ENCODE measurements around the gene ZNF431. TPM values are rescaled to one million over a fixed set of nuclear protein-coding genes. Genes with fewer than 3 reads are reported as not detected.
"Not testable (repeated sequence)": the region's sequence is repeated elsewhere in the genome, so short reads cannot be mapped to it uniquely, and the experiment has no call there.

The ZNF431 gene
- total RNA-seq, 2 donors from 2014 or later, result 23.3 to 33.3 TPM

DNA sequence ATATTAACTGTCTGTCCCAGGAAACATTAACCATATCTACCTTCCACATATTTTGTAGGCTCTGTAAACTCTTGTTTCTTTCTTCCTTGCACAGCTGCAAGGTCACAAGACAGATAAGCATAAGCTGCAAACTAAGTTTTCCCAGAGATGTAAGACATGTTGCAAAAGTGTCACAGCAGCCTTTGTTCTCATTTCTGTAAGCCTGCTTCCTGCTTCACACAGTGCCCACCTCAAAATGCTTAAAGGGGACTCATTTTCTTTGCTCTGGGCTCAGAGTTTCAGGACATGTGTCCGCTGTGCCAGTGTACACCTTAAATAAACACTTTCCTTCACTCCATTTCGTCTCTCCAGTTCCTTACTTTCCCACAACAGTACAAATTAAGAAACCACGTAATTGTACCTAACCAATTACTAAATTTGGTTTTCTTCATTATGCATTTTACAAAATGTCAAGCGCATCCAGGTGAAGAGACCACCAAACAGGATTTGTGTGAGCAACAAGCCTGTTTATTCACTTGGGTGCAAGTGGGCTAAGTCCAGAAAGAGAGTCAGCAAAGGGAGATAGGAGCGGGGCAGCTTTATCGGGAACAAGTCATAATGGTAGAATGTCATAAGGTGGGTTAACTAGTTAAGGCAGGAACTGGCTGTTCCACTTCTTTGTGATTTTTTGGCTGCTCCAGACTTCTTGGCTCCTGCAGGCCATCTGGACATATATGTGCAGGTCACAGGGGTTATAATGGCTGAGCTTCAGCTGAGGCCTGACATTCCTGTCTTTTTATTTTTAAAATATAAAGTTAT, 12.7 kb upstream of the ZNF431 start:
- Mint-ChIP-seq H3K4me3 (no peak overlapping the region), H3K27me3 (ENCODE audit: low read depth) (no peaks in the 10 kb centered on the region), H3K9me3 (peaks cover 7 to 8% of the 10 kb centered on the region in 2 donors), H3K4me1 (ENCODE audit: low read depth) (no peaks in the 10 kb centered on the region), H3K27ac (no peak overlapping the region), H3K36me3 (ENCODE audit: insufficient read depth in 2 of 2) (peaks cover 14% of the 10 kb centered on the region in 2 donors)
- no peak for ATAC-seq (replicated peaks in 1 of 2)
- DNase-seq, result no peak

DNA sequence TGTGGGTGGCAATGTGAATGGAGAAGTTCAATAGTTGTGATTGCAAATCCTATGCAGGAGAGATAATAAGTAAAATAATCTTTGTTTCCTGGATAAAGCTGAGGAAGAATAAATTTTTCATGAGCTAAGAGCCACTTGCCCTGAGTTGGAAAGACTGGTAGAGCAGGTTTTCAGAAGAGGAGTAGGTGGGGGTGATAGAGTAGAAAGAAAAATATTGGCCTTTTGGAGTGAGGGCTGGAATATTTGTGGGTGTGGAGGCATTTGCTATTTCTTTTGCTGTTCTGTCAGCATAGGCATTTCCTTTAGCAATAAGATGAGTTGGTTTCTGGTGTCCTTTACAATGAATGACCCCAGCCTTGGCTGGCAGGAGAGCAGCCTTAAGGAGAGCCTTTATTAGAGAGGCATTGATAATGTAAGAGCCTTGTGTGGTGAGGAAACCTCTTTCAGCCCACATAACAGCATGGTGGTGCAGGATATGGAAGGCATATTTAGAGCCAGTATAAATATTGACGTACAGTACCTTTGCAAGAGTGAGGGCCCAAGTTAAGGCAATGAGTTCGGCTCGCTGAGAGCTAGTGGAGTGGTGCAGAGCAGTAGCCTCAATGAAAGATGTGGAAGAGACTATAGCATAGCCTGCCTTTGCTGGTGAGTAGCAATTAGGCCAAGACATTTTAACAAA, 11.6 kb upstream of the ZNF431 start:
- no peak for ATAC-seq (replicated peaks in 1 of 2)
- H3K27ac Mint-ChIP-seq, result no peak overlapping the region
- no peak for DNase-seq
- H3K4me1 Mint-ChIP-seq (ENCODE audit: low read depth), result no peaks in the 10 kb centered on the region
- no peaks in the 10 kb centered on the region for H3K27me3 Mint-ChIP-seq (ENCODE audit: low read depth)
- peaks cover 13 to 14% of the 10 kb centered on the region in 2 donors for H3K36me3 Mint-ChIP-seq (ENCODE audit: insufficient read depth in 2 of 2)
- H3K4me3 Mint-ChIP-seq, result no peak overlapping the region
- H3K9me3 Mint-ChIP-seq, result peaks cover 7 to 11% of the 10 kb centered on the region in 2 donors

DNA sequence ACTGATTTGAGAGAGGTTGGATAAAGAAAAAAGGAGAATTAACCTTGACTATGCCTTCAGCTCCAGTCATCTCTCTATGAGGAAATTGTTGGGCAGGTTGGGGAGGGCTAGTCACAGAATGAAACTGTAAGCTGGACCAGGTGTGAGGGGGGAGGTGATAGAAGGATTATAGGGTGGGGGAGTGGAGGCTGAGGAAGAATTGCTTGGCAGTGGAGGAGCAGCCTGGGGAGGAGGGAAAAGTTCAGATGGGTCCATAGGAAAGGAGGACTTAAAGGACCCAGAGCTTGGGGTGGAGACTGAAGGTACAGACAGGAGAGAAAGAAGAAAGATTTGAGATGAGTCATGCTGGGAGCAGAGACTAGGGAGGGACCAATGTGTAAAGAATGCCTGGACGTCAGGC, 8.2 kb upstream of the ZNF431 start:
- H3K4me1 Mint-ChIP-seq (ENCODE audit: low read depth), result no peaks in the 10 kb centered on the region
- H3K27ac Mint-ChIP-seq, result no peak overlapping the region
- peaks cover 5 to 9% of the 10 kb centered on the region in 2 donors for H3K9me3 Mint-ChIP-seq
- H3K36me3 Mint-ChIP-seq (ENCODE audit: insufficient read depth in 2 of 2), result peaks cover 0 to 9% of the 10 kb centered on the region in 2 donors
- no peak for DNase-seq
- ATAC-seq (replicated peaks in 1 of 2), result no peak
- H3K27me3 Mint-ChIP-seq (ENCODE audit: low read depth), result no peaks in the 10 kb centered on the region
- H3K4me3 Mint-ChIP-seq, result no peak overlapping the region

DNA sequence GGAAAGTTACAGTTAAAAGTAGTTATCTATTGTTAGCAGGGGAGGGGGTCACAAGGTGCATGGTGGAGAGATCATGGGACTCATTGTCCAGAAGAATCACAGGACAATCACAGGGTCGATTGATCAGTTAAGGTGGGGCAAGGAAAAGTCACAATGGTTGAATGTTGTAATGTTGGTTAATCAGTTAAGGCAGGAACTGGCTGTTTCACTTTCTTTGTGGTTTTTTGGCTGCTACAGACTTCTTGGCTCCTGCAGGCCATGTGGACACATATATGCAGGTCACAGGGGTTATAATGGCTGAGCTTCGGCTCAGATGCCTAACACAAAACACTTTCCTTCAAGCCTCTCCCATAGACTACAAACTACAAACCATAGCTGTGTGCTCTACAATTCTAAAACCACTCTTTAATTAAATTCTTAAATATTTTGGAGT, 6.9 kb upstream of the ZNF431 start:
- Mint-ChIP-seq H3K27ac (no peak overlapping the region), H3K4me3 (no peak overlapping the region), H3K4me1 (ENCODE audit: low read depth) (no peaks in the 10 kb centered on the region), H3K9me3 (peaks cover 4 to 9% of the 10 kb centered on the region in 2 donors), H3K27me3 (ENCODE audit: low read depth) (no peaks in the 10 kb centered on the region), H3K36me3 (ENCODE audit: insufficient read depth in 2 of 2) (peaks cover 0 to 7% of the 10 kb centered on the region in 2 donors)
- ATAC-seq (replicated peaks in 1 of 2) (no peak), DNase-seq (no peak)

DNA sequence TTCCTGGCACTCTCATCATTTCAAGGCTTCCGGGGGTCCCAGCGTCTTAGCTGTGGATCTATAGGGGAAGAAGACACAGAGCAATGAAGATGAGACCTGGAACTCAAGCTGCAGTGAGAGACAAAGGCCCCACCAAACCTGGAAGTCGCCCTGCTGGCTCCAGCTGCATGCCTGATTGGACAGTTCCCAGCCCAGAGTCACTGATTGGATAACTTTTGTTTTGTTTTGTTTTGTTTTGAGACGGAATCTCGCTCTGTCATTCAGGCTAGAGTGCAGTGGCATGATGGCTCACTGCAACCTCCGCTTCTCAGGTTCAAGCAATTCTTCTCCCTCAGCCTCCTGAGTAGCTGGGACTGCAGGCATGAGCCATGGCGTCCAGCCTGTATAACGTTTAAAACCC, 6.4 kb upstream of the ZNF431 start:
- H3K9me3 Mint-ChIP-seq, result peaks cover 2 to 6% of the 10 kb centered on the region in 2 donors
- no peak for ATAC-seq (replicated peaks in 1 of 2)
- H3K36me3 Mint-ChIP-seq (ENCODE audit: insufficient read depth in 2 of 2), result peaks cover 0 to 2% of the 10 kb centered on the region in 2 donors
- no peaks in the 10 kb centered on the region for H3K27me3 Mint-ChIP-seq (ENCODE audit: low read depth)
- H3K4me3 Mint-ChIP-seq, result no peak overlapping the region
- no peaks in the 10 kb centered on the region for H3K4me1 Mint-ChIP-seq (ENCODE audit: low read depth)
- no peak overlapping the region for H3K27ac Mint-ChIP-seq
- DNase-seq, result no peak

DNA sequence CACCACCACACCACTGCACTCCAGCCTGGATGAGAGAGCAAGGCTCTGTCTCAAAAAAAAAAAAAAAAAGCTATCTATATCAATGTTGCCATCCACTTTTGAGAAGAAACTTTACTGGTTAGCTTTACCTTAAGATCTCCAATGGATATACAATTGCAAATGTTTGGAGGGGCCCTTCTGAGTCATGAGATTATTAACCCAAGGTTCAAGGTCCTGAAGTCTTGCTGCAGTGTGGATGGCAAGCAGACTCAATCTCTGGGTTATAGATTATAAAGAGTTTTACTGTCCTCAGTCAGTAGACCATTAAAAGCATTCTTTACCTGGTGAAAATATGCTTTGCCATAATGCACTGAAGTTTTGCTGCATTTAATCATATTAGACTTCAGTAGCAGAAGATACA, 3.7 kb upstream of the ZNF431 start:
- ATAC-seq (replicated peaks in 1 of 2) (no peak), DNase-seq (no peak)
- Mint-ChIP-seq H3K4me3 (no peak overlapping the region), H3K27me3 (ENCODE audit: low read depth) (no peaks in the 10 kb centered on the region), H3K9me3 (peaks cover 2 to 5% of the 10 kb centered on the region in 2 donors), H3K4me1 (ENCODE audit: low read depth) (peaks cover 14% of the 10 kb centered on the region), H3K36me3 (ENCODE audit: insufficient read depth in 2 of 2) (peaks cover under 1 to 3% of the 10 kb centered on the region in 2 donors), H3K27ac (no peak overlapping the region)

DNA sequence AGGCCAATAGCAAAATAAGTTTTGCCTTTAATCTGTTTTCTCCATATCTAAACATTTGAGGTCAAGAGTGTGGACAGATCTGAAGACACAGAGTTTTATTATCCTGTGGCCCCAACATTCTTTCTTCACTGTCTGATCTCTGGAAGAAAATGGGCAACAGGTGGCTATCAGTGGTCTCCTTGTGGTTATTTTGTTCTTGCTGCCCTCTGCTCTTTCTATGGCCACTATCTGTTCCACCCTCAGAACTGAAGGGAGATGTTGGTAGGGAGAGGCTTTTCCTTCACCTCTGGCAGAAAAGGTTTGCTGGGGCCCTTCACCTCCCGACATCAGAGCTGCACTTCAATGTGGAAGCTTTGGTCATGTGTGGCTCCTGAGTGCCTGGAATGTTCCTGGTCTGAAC, 834 bp upstream of the ZNF431 start:
- not testable (repeated sequence) for H3K27me3 Mint-ChIP-seq (ENCODE audit: low read depth); ATAC-seq (replicated peaks in 1 of 2); H3K9me3 Mint-ChIP-seq; H3K27ac Mint-ChIP-seq; DNase-seq; H3K4me3 Mint-ChIP-seq
- Mint-ChIP-seq H3K4me1 (ENCODE audit: low read depth) (peaks cover 33% of the 10 kb centered on the region), H3K36me3 (ENCODE audit: insufficient read depth in 2 of 2) (peaks cover 5 to 22% of the 10 kb centered on the region in 2 donors)

DNA sequence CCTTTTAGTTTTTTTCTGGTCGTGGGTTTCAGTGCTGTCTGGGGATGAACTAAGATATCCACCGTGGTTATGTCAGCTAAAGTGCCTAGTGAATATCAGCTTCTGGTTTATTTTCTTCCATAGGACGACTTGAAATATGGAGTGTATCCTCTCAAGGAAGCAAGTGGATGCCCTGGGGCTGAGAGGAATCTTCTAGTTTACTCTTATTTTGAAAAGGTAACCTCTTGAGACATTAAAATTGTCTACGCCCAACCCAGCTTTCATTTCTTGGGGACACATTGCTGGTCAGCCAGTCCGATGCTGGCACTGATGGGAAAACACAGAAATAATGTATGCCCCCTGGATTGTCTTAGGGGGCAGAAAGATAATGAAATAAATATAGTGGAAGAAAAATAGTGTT, 1.6 kb downstream of the ZNF431 start:
- peaks cover 14 to 39% of the 10 kb centered on the region in 2 donors for H3K36me3 Mint-ChIP-seq (ENCODE audit: insufficient read depth in 2 of 2)

DNA sequence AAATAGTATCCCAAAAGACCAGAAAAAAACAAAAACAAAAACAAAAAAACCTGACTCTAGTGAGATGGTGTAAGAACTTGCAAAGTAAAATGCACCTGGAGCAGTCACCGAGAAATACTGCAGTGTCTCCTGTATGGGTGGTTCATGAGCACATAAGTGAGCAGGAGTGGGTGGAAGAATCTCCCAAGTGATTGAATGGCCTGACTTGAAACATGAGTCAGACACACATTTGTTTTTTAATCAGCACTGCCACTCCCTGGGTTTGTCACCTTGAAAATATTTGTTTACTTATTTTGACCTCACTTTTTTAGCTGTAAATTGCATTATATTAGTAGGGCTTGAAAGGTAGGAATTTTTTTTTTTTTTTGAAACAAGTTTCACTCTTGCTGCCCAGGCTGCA, 2.0 kb downstream of the ZNF431 start:
- H3K4me1 Mint-ChIP-seq (ENCODE audit: low read depth), result peaks cover 33% of the 10 kb centered on the region
- no peaks in the 10 kb centered on the region for H3K27me3 Mint-ChIP-seq (ENCODE audit: low read depth)
- peak overlapping the region; percentile 64 for H3K27ac Mint-ChIP-seq
- ATAC-seq (replicated peaks in 1 of 2) (peak in 1 of 2 donors; percentile 25), DNase-seq (peak; percentile 4 to 17)
- peaks cover 15 to 43% of the 10 kb centered on the region in 2 donors for H3K36me3 Mint-ChIP-seq (ENCODE audit: insufficient read depth in 2 of 2)
- peaks cover 0 to 1% of the 10 kb centered on the region in 2 donors for H3K9me3 Mint-ChIP-seq
- peak overlapping the region; percentile 24 to 98 for H3K4me3 Mint-ChIP-seq

More for the DNA sequence above, 1.6 kb downstream of the ZNF431 start:
- H3K27me3 Mint-ChIP-seq (ENCODE audit: low read depth), result no peaks in the 10 kb centered on the region
- H3K27ac Mint-ChIP-seq, result peak overlapping the region; percentile 64
- H3K4me1 Mint-ChIP-seq (ENCODE audit: low read depth), result peaks cover 33% of the 10 kb centered on the region
- peak overlapping the region; percentile 96 to 98 for H3K4me3 Mint-ChIP-seq
- H3K9me3 Mint-ChIP-seq, result peaks cover 0 to 1% of the 10 kb centered on the region in 2 donors
- ATAC-seq (replicated peaks in 1 of 2) (no peak), DNase-seq (no peak)

DNA sequence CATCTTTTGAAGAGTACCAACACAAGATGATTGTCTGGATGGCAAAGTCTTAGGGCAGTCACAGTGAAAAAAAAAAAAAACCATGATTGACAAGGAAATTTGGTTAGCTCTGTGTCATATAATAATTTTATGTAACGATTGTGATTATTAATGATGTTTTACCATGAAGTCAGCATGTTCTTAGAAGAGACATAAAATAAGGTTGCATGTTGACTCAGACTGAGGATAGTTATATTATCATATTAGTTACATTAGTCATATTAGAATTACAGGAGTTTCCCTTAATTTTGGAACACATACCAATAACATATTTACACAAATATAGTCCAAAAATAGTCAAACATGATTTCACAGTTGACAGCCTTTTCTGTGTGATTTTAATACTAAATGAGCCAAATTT, 5.7 kb downstream of the ZNF431 start:
- no peak for ATAC-seq (replicated peaks in 1 of 2)

DNA sequence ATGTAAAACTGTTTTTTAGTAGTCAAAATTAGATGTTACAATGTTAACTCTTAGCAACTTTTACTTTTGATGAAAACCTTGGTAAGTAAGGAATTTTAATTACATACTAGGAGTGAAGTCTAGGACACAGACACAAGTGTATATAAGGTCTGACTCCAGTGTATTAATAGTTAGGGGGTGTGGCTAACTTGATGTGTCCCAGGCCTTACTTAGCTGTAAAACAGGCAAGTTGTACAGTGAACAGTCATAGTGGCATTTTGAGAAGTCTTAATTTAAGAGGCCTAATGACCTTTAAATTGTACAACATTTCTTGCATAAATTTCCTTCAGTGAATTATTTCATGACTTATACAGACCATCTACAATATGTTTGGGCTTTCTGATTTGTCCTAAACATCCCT, 6.8 kb downstream of the ZNF431 start:
- peaks cover 14% of the 10 kb centered on the region for H3K4me1 Mint-ChIP-seq (ENCODE audit: low read depth)
- no peak for DNase-seq
- ATAC-seq (replicated peaks in 1 of 2), result no peak
- H3K9me3 Mint-ChIP-seq, result peaks cover 0 to 2% of the 10 kb centered on the region in 2 donors
- H3K27ac Mint-ChIP-seq, result no peak overlapping the region
- H3K36me3 Mint-ChIP-seq (ENCODE audit: insufficient read depth in 2 of 2), result peaks cover 21 to 81% of the 10 kb centered on the region in 2 donors
- no peaks in the 10 kb centered on the region for H3K27me3 Mint-ChIP-seq (ENCODE audit: low read depth)
- H3K4me3 Mint-ChIP-seq, result no peak overlapping the region

More for the DNA sequence above, 5.7 kb downstream of the ZNF431 start:
- Mint-ChIP-seq H3K27me3 (ENCODE audit: low read depth) (no peaks in the 10 kb centered on the region), H3K36me3 (ENCODE audit: insufficient read depth in 2 of 2) (peaks cover 21 to 77% of the 10 kb centered on the region in 2 donors), H3K9me3 (peaks cover 0 to 2% of the 10 kb centered on the region in 2 donors), H3K4me3 (no peak overlapping the region), H3K4me1 (ENCODE audit: low read depth) (peaks cover 25% of the 10 kb centered on the region), H3K27ac (no peak overlapping the region)
- DNase-seq, result no peak

DNA sequence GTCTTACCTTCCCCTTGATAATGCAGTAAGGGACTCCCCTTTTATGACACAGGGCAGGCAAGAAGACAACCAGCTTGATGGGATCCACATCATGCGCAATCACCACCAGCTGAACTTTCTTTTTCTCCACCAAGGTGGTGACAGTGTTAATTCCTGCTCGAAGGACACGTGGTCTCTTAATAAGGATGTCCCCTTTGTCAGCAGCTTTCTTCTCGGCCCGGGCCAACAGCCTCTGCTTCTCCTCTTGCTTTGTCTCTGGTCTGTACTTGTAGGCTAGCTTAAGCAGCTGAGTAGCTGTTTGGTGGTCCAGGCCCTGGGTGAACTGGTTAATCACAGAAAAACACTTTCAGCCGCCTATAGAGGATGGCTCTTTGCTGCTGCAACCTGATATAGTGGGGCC, 8.0 kb downstream of the ZNF431 start:
- no peak for ATAC-seq (replicated peaks in 1 of 2)
- Mint-ChIP-seq H3K27ac (no peak overlapping the region), H3K4me1 (ENCODE audit: low read depth) (peaks cover 11% of the 10 kb centered on the region), H3K4me3 (no peak overlapping the region), H3K36me3 (ENCODE audit: insufficient read depth in 2 of 2) (peaks cover 21 to 79% of the 10 kb centered on the region in 2 donors), H3K27me3 (ENCODE audit: low read depth) (no peaks in the 10 kb centered on the region), H3K9me3 (peaks cover 0 to 2% of the 10 kb centered on the region in 2 donors)
- no peak for DNase-seq

DNA sequence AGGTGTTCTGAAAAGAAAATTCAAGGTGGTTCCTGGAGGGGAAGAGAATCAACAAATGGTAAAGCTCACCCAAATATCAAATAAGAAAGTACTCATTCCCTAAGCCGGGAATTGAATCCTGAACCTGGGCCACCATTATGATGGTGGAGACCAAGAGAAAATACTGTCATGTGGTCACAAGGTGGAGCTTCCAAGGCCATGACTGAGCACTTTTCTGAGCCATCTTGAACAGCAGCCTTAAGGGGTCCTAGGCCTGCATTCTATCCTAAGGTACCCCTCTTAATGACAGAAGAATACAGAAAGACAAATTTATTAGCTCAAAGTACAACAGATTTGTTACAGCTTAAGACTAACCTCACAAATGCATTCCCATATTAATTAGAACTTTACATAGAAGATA, 9.6 kb downstream of the ZNF431 start:
- Mint-ChIP-seq H3K36me3 (ENCODE audit: insufficient read depth in 2 of 2) (peaks cover 27 to 77% of the 10 kb centered on the region in 2 donors), H3K4me1 (ENCODE audit: low read depth) (no peaks in the 10 kb centered on the region), H3K9me3 (peaks cover 0 to 11% of the 10 kb centered on the region in 2 donors), H3K27ac (no peak overlapping the region), H3K4me3 (no peak overlapping the region), H3K27me3 (ENCODE audit: low read depth) (no peaks in the 10 kb centered on the region)
- ATAC-seq (replicated peaks in 1 of 2) (no peak), DNase-seq (no peak)

Measured in activated T-cell treated with anti-CD3 and anti-CD28 coated beads, Interleukin-2, amount 50 U/mL, for 72 hours (primary cell).